Fibroblast of skin of scalp (primary cell): Measurements from ENCODE around the gene PDLIM1.

Experiments
- DNase-seq: peaks from one replicate; pipeline ENCODE4 v3.0.0-alpha.2; 2013

Gene PDLIM1

DNA sequence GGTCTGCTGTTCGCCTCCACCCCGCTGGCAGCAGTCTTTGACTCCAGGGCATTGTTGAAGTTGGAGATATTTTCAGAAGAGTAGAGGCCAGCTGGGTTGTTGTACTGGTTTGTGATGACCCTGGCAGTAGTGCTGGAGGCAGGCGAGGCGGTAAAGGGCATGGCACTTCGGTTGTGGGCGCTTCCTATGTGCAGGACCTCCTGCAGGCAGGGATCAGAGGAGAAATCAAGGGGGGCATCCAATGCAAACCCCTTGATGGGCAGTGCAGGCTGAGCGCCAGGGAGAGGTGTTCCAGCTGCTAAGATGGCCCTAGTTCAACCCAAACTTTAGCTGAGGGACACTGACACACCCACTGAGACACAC lies 27.0 kb downstream of the PDLIM1 start:
- DNase-seq, result no peak

DNA sequence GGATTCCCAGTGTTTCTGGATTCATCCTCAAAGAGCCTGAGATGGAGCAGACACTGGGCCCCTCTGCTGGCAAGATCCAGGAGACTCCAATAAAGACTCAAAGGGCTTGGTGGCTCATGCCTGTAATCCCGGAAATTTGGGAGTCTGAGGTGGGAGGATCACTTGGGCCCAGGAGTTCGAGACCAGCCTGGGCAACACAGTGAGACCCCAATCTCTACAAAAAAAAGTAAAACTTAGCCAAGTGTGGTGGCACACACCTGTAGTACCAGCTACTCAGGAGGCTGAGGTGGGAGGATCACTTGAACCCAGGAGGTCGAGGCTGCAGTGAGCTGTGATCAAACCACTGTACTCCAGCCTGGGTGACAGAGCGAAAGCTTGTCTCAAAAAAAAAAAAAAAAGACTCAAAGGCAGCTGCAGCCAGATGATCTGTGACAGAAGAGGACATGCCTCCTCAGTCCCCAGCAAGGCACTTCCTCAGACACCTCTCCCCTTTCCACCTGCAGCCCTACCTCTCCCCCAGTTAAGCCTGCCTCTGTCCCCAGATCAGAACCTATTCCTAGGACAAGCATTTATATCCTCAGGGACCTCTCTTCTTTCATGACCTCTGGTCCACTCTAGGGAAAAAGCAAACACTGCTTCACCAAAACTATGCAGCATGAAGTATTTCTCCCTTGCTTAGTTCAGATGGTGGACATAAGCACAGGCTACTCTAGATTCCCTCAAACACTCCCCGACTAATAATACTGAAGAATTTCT lies 27.9 kb downstream of the PDLIM1 start:
- no peak for DNase-seq

GRCh38 chr10:95261926-95262325 lies 28.9 kb downstream of the PDLIM1 start:
- no peak for DNase-seq

GRCh38 chr10:95260909-95261552 lies 29.8 kb downstream of the PDLIM1 start:
- peak; percentile 76 for DNase-seq

DNA sequence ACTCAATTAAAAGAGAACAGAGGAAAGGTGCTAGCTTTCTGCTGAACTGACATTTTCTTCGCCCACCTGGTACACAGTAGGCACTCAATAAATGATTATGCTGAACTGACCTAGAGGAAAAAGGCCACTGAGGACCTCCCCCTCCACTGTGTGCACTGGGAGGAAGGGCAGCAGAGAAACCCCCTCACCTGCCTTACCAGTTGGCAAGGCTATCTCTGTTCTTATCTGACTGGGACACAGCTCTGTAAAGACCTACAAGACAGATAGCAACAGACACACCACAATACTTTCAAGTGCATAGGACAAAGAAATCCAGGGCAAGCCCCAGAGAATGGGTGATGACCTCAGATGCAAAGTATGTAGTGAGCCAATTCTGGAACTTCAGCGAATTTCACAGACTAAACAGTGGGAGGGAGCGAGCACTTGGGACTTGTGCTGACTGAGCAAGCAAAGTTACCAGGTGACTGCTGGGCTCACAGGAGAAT lies 30.4 kb downstream of the PDLIM1 start:
- peak; percentile 94 for DNase-seq

GRCh38 chr10:95257849-95258248 lies 33.0 kb downstream of the PDLIM1 start:
- DNase-seq, result no peak

DNA sequence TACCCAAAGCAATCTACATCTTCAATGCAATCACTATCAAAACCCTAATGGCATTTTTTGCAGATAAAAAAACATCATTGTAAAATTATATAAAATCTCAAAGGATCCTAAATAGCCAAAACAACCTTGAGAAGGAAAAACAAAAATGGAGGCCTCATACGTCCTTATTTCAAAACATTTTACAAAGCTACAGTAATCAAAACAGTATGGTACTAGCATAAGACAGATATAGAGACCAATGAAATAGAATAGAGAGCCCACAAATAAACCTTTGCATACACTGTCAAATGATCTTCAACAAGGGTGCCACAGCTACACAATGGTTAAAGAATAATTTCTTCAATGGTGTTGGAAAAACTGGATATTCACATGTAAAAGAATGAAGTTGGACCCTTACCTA lies 34.5 kb downstream of the PDLIM1 start:
- no peak for DNase-seq

DNA sequence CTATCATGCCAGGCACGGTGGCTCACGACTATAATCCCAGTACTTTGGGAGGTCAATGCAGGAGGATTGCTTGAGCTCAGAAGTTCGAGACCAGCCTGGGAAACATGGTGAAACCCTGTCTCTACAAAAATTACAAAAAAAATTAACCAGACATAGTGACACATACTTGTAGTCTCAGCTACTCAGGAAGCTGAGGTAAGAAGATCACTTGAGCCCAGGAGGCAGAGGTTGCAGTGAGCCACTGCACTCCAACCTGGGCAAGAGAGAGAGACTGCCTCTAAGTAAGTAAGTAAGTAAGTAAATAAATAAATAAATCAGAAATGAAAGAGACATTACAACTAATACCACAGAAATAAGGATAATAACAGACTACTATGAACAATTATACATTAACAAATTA lies 36.2 kb downstream of the PDLIM1 start:
- DNase-seq, result no peak

- DNase-seq, result no peak
Measured at GRCh38 chr10:95253686-95254085, 37.1 kb downstream of the PDLIM1 start.

- no peak for DNase-seq
Measured at GRCh38 chr10:95253007-95253406, 37.8 kb downstream of the PDLIM1 start.

DNA sequence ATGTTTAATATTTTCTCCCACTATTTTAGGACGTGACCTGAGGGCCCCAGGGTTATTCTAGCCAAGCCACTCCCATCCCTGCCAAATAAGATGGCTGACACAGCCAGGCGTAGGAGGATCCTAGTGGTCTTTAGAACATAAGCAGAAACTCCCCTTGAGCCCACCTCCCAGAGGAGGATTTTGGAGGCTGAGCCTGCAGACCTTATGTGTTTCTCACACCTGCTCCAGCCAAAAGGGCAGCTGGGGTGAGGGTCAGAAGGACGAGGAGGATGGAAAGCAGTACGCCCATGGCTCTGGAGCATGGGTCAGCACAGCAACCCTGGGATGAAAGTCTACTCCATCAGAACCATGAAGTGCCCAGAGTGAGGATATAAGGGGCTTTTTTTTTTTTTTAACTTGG lies 39.9 kb downstream of the PDLIM1 start:
- DNase-seq, result no peak

GRCh38 chr10:95249467-95249866 lies 41.3 kb downstream of the PDLIM1 start:
- DNase-seq, result no peak

GRCh38 chr10:95248989-95249388 lies 41.8 kb downstream of the PDLIM1 start:
- no peak for DNase-seq

GRCh38 chr10:95247881-95248583 lies 42.8 kb downstream of the PDLIM1 start:
- DNase-seq, result no peak

DNA sequence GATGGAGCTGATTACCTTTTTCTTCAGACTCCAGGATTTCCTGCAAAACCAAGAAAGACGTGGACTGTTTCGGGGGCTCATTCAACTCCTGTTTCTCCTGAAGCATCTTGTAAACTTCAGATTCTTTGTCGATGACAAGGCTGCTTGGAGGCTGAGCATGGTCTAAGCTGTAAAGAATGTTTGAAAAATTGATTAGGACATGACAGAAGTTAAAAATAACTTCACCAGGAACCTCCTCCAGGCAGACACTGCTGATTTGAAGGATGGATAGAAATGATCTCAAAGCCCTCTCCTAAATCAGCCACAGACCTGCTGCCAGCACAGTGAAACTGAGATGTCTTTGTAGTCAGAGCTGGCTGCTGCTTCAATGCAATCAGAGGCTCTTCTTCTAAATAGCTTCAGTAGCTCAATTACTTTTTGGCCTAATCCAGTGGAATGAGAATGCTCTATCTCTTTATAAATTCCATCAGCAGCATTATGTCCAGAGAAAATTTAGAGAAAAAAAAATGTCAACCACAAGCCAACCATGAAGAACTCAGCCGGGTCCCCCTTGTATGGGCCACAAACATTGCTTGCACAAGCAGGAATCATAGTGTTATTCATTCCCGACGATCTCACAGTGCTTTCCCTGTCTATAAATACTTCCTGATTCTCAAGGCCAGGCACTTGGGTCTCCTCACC lies 43.5 kb downstream of the PDLIM1 start:
- DNase-seq, result peak; percentile 90

DNA sequence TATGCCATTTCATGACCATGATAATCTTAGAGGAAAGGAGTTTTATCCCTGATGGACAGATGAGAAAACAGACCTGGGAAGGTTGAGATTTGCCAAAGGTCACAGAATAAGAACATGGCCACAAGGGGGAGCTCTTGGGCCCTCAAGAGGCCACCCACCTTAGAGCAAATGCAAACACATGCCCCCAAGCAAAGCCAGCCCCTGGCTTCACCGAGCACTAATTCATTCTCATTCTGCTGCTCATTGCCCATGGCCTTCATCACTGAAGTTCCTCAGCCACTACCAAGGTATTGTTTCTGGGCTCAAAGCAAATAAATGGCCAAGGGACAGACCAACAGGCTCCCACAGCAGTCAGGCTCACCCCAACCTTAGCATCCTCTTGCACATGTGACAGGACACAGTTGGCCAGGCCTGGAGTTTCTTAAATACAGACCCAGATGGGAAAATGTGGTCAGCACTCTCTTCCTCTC lies 44.2 kb downstream of the PDLIM1 start:
- DNase-seq, result peak; percentile 80

DNA sequence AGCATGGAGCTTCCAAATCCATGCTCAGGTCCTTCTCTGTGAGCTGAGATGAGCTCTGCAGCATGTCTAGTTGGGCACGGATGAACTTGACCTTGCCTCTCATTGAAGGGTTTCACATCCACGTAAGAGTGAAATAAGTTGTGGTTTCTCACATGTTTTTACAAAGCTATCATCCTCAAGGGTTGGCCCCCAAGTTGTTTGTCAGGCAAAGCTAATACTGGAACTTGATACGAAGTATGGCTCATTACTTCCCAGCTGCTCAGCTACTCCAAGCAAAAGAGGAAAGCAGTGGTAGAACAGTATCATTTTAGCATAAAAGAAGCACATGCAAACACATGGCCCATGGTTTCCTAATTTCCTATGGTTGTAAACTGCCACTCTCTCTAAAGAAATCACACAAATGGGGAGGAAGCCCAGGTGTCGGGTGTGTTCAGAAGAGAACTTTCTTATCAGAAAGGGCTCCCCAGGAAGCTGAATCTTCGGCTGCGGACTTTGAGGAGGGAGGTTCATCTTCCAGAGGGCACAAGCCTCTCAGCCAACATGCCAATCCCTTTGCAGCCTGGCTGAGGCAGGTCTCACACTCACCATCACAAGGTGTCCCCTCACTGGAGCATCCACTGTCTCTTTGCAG lies 45.3 kb downstream of the PDLIM1 start:
- no peak for DNase-seq

GRCh38 chr10:95244152-95244551 lies 46.7 kb downstream of the PDLIM1 start:
- no peak for DNase-seq

GRCh38 chr10:95243318-95243617 lies 47.5 kb downstream of the PDLIM1 start:
- no peak for DNase-seq

DNA sequence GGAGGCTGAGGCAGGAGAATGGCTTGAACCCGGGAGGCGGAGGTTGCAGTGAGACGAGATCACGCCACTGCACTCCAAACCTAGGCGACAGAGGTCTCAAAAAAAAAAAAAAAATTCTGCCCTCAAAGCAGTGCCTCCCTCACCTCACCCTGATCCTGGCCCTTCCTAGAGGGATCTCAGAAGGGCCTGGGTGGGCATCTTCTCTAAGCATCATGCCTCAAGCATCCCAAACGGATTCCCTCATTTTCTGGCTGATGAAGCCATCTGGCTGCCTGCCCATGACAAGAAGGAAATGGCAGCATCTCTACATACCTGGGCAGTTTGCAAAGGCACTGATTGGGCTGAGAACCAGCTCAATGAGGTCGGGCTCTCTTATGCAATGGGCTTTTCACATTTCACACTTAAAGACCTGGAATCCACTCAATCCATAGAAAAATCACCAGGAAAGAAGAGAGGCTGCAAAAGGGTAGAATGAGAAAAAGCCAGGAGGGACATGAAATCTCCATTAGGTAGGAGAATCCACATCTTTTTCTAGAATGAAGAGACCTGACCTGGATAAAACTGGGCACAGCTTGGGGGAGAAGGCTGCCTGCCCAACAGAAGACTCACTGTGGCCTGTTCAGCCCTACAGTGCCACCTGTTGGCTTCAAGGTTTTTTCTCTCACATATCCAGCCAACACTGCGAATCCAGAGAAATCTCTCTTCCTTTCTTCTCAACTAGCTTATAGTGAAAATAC lies 48.1 kb downstream of the PDLIM1 start:
- peak; percentile 63 for DNase-seq

GRCh38 chr10:95241533-95241932 lies 49.3 kb downstream of the PDLIM1 start:
- DNase-seq, result no peak

DNA sequence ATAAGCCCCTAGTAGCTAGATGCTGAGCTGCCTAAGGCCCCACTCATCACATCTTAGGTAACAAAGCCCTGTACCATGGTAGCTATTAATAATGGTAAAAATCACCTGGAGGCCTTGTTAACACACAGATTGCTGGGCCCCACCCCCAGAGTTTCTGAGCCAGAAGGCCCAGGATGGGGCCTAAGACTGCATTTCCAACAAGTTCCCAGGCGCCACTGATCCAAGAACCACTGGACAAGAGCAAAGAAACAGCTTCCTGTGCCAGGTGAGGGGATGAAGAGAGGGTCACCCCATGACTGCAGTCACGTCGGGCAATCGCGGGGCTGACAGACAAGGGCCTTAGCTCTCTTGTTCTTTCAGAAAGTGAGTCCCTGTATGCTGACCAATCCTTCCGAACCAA lies 50.0 kb downstream of the PDLIM1 start:
- DNase-seq, result no peak
